Calu3 (cell line): Measurements from ENCODE around the gene CARD6. TPM values are rescaled to one million over a fixed set of nuclear protein-coding genes. Genes with fewer than 3 reads are reported as not detected.
A peak's percentile ranks its signal among the peaks of the same experiment; 100 is the strongest.

ENCODE experiments used
- BruUV-seq: library from RNA; stranded (reverse); fragments of 400-500 nt; replicated peaks from 2 replicates; lab custom pipeline; 2021; lab: Mats Ljungman, UMichigan
- CTCF ChIA-PET: fragments of 300-600 bp; sonication (Branson Sonifier 250); formaldehyde crosslinking; loops from one replicate; lab custom pipeline; 2022; ENCODE audit warnings: antibody characterized with exemption; lab: Charles Lee
- DNase-seq: peaks from one replicate; pipeline ENCODE4 v3.0.0; 2022
- H3K27ac Mint-ChIP-seq: one replicate; pipeline ENCODE4 v1.8.0; 2022; ENCODE audit warnings: mixed read lengths; ENCODE audit not compliant: unreplicated experiment
- H3K27me3 Mint-ChIP-seq: one replicate; pipeline ENCODE4 v1.8.0; 2022; ENCODE audit warnings: mixed read lengths; ENCODE audit not compliant: unreplicated experiment
- H3K36me3 Mint-ChIP-seq: one replicate; pipeline ENCODE4 v1.8.0; 2022; ENCODE audit warnings: mild to moderate bottlenecking, moderate library complexity, mixed read lengths; ENCODE audit not compliant: insufficient read depth, unreplicated experiment
- H3K4me1 Mint-ChIP-seq: one replicate; pipeline ENCODE4 v1.8.0; 2022; ENCODE audit warnings: mild to moderate bottlenecking, low read depth, mixed read lengths; ENCODE audit not compliant: unreplicated experiment
- H3K4me3 Mint-ChIP-seq: one replicate; pipeline ENCODE4 v1.8.0; 2022; ENCODE audit warnings: mild to moderate bottlenecking, low read depth, moderate library complexity, mixed read lengths; ENCODE audit not compliant: unreplicated experiment
- H3K9me3 Mint-ChIP-seq: one replicate; pipeline ENCODE4 v1.8.0; 2022; ENCODE audit warnings: low read depth, mixed read lengths; ENCODE audit not compliant: unreplicated experiment
- intact Hi-C: fragments of 100-400 bp; cut with micrococcal nuclease; formaldehyde crosslinking; loops from one replicate; pipeline ENCODE4 v1.10.0; 2022; ENCODE audit not compliant: unreplicated experiment
- total RNA-seq: library from RNA; stranded (reverse); gene quantifications from 2 replicates; pipeline ENCODE4 v1.2.3, GENCODE V29; 2022
- TF ChIP-seq, protein P1 (sequence below): fragments of 200-600 bp; IDR thresholded peaks from one replicate; pipeline ENCODE4 v1.8.0; 2022; ENCODE audit warnings: antibody characterized with exemption; ENCODE audit not compliant: unreplicated experiment

Gene CARD6
- total RNA-seq, 1 experiment from 2014 or later, result 5.9 TPM

DNA sequence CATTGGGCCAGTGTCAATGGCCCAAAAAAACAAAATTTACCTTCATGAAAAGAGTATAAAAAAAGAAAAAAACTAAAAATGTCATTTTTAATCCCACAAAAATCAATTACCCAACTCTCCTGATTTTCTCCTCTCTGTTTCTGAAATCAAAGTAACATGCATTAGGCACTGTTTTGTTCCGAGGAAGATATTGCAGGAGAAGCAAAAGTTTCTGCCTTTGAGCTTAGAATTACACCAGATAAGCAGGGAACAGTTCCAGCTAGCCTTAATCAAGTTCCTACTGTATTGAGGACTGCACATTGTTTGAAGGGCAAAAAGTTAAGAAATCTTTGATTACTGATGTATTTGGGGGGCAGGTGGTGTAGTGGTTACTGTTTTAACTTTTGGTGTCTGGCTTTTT, 41.9 kb upstream of the CARD6 start:
- Mint-ChIP-seq H3K36me3 (peaks cover 40% of the 10 kb centered on the region), H3K4me1 (peaks cover 12% of the 10 kb centered on the region), H3K9me3 (no peaks in the 10 kb centered on the region), H3K4me3 (peak overlapping the region; percentile 85), H3K27ac (no peak overlapping the region), H3K27me3 (no peaks in the 10 kb centered on the region)
- CTCF ChIA-PET, result interaction anchor here (0.6 to 2.4 kb wide), 3 partner anchors 15 to 44 kb away, joined by 3 to 7 read pairs (median 3); no protein-coding TSS in a partner anchor
- intact Hi-C loops, result no loop called here
- TF ChIP-seq, protein P1, sequence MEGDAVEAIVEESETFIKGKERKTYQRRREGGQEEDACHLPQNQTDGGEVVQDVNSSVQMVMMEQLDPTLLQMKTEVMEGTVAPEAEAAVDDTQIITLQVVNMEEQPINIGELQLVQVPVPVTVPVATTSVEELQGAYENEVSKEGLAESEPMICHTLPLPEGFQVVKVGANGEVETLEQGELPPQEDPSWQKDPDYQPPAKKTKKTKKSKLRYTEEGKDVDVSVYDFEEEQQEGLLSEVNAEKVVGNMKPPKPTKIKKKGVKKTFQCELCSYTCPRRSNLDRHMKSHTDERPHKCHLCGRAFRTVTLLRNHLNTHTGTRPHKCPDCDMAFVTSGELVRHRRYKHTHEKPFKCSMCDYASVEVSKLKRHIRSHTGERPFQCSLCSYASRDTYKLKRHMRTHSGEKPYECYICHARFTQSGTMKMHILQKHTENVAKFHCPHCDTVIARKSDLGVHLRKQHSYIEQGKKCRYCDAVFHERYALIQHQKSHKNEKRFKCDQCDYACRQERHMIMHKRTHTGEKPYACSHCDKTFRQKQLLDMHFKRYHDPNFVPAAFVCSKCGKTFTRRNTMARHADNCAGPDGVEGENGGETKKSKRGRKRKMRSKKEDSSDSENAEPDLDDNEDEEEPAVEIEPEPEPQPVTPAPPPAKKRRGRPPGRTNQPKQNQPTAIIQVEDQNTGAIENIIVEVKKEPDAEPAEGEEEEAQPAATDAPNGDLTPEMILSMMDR, result no peak
- DNase-seq, result no peak
- TSS peak; percentile 78 for BruUV-seq

DNA sequence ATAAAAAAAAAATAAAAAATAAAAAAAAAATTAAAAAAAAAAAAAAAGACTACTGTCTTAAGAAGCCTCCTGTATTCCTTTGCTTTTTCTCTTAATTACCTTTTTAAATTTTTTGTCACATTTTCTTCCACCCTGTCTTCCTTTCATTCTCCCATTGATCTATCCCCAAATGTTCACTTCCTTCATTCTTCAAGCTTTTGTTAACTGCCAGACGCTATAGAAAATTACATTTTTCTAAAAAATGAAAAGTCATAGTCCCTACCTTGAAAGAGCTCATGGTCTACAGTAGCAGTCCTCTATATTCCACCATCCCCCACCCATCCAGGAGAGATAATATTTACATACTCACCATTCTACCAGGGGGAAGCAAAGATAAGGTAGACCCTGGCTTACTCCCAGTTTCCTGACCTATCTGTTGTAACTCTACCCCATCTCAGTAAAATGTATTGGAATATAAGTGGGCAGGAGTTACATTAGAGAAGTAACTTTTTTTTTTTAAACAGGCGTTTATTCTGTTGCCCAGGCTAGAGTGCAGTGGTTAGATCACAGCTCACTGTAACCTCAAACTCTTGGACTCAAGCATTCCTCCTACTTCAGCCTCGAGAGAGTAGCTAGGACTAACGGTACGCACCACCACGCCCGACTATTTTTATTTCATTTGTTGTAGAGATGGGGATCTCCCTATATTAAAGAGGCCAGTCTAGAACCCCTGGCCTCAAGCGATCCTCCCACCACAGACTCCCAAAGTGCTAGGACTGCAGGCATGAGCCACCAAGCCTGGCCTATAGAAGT, 39.2 kb upstream of the CARD6 start:
- no TSS peak for BruUV-seq
- H3K27ac Mint-ChIP-seq, result no peak overlapping the region
- H3K4me1 Mint-ChIP-seq, result peaks cover 12% of the 10 kb centered on the region
- CTCF ChIA-PET, result interaction anchor here (1.5 kb wide), 1 partner anchor 39 kb away, joined by 3 read pairs; the partner anchor contains the start of gene CARD6
- intact Hi-C loops, result no loop called here
- no peaks in the 10 kb centered on the region for H3K27me3 Mint-ChIP-seq
- TF ChIP-seq, protein P1, result no peak
- H3K4me3 Mint-ChIP-seq, result no peak overlapping the region
- no peak for DNase-seq
- H3K36me3 Mint-ChIP-seq, result peaks cover 20% of the 10 kb centered on the region
- H3K9me3 Mint-ChIP-seq, result no peaks in the 10 kb centered on the region

DNA sequence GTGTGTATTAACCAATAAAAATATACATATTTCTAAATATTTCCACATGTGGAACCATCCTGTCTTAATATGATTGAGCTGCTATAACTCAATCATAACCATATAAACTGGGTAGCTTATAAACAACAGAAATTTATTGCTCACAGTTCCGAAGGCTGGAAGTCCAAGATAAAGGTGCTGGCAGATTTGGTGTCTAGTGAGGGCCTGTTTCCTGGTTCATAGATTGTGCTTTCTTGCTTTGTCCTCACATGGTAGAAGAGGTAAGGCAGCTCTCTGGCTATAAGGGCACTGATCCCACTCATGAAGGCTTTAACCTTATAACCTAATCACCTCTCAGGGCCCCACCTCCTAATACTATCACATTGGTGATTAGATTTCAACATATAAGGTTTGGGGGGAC, 29.0 kb upstream of the CARD6 start:
- Mint-ChIP-seq H3K27ac (no peak overlapping the region), H3K36me3 (no peaks in the 10 kb centered on the region), H3K4me1 (no peaks in the 10 kb centered on the region), H3K9me3 (no peaks in the 10 kb centered on the region), H3K27me3 (no peaks in the 10 kb centered on the region), H3K4me3 (no peak overlapping the region)
- CTCF ChIA-PET, result no interaction called here
- no TSS peak for BruUV-seq
- TF ChIP-seq, protein P1, result no peak
- no peak for DNase-seq
- intact Hi-C loops, result no loop called here

DNA sequence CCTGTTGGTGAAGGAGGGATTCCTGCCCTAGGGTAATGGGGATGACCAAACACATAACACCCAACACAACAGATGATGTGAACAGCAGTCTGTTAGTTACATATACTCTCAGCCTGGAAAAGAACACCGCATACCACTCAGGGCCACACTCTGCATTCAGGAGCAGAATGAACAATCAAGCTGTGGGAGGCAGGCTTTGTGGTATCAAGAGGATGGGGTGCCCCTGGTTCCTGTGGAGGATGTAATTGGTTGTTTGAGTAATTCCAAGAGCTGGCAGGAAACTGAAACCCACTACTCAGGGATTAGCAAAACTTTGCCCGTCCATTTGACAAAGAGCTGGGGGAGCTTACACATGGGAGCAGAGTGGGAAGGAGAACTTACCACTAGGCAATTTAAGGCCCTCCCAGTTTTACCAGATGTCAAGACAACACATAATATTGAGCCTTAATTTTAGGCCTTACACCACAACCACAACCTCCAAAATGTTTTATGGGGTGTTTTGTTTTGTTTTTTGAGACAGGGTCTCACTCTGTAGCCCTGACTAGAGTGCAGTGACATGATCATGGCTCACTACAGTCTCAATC, 27.4 kb upstream of the CARD6 start:
- no TSS peak for BruUV-seq
- Mint-ChIP-seq H3K27me3 (no peaks in the 10 kb centered on the region), H3K4me1 (no peaks in the 10 kb centered on the region), H3K27ac (no peak overlapping the region), H3K36me3 (no peaks in the 10 kb centered on the region), H3K4me3 (no peak overlapping the region), H3K9me3 (no peaks in the 10 kb centered on the region)
- TF ChIP-seq, protein P1, result no peak
- intact Hi-C loops, result no loop called here
- CTCF ChIA-PET, result no interaction called here
- no peak for DNase-seq
